Measurements from ENCODE around the gene SNU13.
"Not testable (repeated sequence)": the region's sequence is repeated elsewhere in the genome, so short reads cannot be mapped to it uniquely, and the experiment has no call there.

The SNU13 gene

DNA sequence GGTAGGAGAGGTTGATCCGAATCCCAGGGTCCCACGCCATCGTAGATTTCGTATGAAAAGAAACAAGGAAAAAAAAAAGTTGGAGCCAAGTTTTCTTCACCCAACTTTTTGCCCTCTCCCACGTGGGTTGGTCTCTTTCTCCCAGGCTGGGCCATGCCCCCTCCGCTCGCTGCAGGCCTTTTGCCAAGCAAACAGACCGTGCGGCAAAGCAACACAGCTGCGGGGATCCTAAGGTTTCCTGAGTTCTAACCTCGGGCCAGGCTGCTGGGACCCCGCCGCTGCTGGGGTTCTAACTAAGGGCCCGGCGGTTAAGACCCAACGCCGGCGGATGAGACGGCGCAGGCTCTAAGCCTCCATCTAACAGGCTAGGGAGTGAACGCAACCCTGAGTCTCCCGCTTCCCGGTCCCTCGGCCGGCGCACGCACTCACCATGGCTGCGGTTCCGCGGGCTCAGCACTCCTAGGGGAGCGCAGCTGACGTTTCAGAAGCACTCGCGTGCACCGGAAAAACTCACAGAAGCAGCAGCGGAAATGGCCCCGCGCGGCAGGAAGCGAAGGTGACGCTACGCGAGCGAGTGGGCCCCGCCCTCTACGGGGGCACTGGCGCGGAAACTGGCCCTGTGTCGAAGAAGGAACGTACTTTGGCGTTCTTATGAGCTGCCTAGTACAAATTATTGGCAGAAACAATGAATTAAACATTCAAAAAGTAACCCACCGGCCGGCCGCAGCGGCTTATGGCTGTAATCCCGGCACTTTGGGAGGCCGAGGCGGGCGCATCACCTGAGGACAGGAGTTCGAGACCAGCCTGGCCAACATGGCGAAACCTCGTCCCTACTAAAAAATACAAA is at the start of gene SNU13:
Gene SNU13 (minus strand): TSS at position 503 of the 847 bp plus-strand sequence. CDS start 71 bp downstream, at position 432.
- peaks cover 0 to 5% (median 4%) of the 10 kb centered on the region in 3 donors for H3K36me3 ChIP-seq
- H3K27ac ChIP-seq, result peak within 1 kb of the TSS; percentile 91 to 96
- DNase-seq, result peak; percentile 91 to 95
- TF ChIP-seq, protein P1, sequence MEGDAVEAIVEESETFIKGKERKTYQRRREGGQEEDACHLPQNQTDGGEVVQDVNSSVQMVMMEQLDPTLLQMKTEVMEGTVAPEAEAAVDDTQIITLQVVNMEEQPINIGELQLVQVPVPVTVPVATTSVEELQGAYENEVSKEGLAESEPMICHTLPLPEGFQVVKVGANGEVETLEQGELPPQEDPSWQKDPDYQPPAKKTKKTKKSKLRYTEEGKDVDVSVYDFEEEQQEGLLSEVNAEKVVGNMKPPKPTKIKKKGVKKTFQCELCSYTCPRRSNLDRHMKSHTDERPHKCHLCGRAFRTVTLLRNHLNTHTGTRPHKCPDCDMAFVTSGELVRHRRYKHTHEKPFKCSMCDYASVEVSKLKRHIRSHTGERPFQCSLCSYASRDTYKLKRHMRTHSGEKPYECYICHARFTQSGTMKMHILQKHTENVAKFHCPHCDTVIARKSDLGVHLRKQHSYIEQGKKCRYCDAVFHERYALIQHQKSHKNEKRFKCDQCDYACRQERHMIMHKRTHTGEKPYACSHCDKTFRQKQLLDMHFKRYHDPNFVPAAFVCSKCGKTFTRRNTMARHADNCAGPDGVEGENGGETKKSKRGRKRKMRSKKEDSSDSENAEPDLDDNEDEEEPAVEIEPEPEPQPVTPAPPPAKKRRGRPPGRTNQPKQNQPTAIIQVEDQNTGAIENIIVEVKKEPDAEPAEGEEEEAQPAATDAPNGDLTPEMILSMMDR (IDR thresholded peaks at IDR 0.05), result peak in 1 of 2 experiments; percentile 21
- peaks cover 0 to 27% (median 10%) of the 10 kb centered on the region in 4 donors for H3K4me1 ChIP-seq
- H3K9me3 ChIP-seq, result no peaks in the 10 kb centered on the region
- intact Hi-C loops (cut with DNase I; ENCODE audit: low total_unique reads), result no loop called here
- H3K4me3 ChIP-seq, result peak within 1 kb of the TSS; percentile 89 to 94
- H3K27me3 ChIP-seq, result no peaks in the 10 kb centered on the region

DNA sequence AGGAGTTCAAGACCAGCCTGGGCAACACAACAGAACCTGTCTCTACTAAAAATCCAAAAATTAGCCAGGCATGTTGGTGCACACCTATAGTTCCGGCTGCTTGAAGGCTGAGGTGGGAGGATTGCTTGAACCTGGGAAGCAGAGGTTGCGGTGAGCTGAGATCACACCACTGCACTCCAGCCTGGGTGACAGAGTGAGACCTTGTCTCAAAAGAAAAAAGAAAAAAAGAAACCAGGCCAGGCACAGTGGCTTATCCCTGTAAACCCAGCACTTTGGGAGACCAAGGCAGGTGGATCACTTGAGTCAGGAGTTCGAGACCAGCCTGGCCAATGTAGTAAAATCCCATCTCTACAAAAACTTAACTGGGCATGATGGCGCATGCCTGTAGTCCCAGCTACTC is 44.6 kb upstream of the SNU13 start:
- H3K27ac ChIP-seq; H3K4me3 ChIP-seq; H3K9me3 ChIP-seq; H3K36me3 ChIP-seq; DNase-seq; intact Hi-C loops (cut with DNase I; ENCODE audit: low total_unique reads); H3K4me1 ChIP-seq; H3K27me3 ChIP-seq: not testable (repeated sequence)

DNA sequence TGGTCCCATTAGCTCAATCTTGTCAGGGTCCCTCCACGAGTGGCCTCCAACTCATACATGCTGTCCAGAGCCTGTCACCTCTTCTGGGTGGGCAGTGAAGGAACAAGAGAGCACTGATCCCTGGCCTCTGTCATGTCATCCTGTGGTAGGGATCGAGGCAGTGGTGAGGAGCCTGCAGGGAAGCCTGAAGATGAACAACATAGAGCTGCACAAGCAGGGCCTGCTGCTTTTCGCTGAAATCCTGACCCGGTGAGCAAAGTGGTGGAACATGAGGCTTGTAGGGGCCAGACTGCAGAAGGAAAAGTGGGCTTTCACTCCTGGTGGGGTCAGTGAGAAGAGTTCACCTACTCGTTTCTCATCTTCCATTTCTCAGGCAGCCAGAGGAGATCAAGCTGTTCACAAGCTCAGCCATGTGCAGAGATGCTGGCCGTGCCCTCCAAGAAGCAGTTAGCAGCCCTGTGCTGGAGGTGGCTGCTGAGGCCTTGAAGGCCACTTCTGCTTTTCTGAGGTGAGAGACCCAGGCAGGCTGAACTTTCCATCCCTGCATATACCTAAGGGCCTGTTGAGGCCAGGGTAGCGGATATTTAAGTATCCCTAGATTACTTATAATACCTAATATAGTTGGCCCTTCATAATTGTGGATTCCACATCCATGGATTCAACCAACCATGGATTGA is 43.6 kb upstream of the SNU13 start:
- Histone ChIP-seq H3K4me1 (no peaks in the 10 kb centered on the region), H3K36me3 (no peaks in the 10 kb centered on the region), H3K9me3 (no peaks in the 10 kb centered on the region), H3K4me3 (no peak overlapping the region), H3K27ac (no peak overlapping the region), H3K27me3 (no peaks in the 10 kb centered on the region)
- TF ChIP-seq, protein P1 (IDR thresholded peaks at IDR 0.05), result no peak
- intact Hi-C loops (cut with DNase I; ENCODE audit: low total_unique reads), result no loop called here
- DNase-seq, result no peak

DNA sequence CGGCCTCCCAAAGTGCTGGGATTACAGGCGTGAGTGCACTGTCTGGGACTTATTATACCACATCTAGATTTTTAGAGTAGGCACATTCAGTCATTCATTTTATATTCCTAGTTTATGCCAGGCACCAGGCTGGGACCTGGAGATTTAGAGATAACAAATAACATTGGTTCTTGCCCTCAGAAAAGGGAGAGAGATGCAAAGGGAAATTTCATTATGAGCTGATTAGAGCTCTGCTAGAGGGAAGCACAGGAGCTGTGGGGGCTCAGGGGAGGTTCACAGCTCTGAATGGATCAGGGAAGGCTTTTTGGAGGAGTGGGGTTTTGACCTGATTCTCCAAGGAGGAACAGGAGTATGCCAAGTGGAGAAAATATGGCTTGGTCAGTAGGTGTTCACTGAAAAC is 42.9 kb upstream of the SNU13 start:
- no peak for DNase-seq
- Histone ChIP-seq H3K27ac (no peak overlapping the region), H3K27me3 (no peaks in the 10 kb centered on the region), H3K9me3 (no peaks in the 10 kb centered on the region), H3K4me1 (no peaks in the 10 kb centered on the region), H3K4me3 (no peak overlapping the region), H3K36me3 (no peaks in the 10 kb centered on the region)
- intact Hi-C loops (cut with DNase I; ENCODE audit: low total_unique reads), result no loop called here
- TF ChIP-seq, protein P1 (IDR thresholded peaks at IDR 0.05), result no peak

DNA sequence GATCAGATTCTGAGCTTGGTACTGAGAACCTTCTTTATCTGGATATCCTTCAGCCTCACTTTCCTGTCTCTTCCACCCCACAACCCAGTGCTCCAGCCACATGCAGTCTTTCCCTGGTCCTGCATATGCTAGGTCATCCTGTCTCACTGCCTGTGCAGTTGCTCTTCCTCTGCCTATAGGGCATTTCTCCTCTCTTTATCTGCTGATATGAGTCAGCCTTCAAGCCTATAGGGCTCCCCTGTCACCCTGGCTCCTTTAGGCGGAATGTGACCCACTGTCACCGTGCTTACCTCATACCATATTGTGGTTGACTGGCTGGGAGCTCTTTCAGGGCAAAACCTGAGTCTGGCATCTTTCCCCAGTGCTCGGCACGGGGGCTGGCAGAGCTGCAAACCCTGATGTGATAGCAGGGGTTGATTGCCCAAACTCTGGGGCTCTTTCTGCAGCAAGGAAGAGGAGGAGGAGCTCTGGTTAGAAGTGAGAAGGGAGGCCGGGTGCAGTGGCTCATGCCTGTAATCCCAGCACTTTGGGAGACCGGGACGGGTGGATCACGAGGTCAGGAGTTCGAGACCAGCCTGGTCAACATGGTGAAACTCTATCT is 36.9 kb upstream of the SNU13 start:
- Histone ChIP-seq H3K4me1 (no peaks in the 10 kb centered on the region), H3K9me3 (no peaks in the 10 kb centered on the region), H3K27me3 (no peaks in the 10 kb centered on the region), H3K4me3 (no peak overlapping the region), H3K27ac (no peak overlapping the region), H3K36me3 (no peaks in the 10 kb centered on the region)
- no peak for DNase-seq
- TF ChIP-seq, protein P1 (IDR thresholded peaks at IDR 0.05), result no peak
- intact Hi-C loops (cut with DNase I; ENCODE audit: low total_unique reads), result no loop called here

DNA sequence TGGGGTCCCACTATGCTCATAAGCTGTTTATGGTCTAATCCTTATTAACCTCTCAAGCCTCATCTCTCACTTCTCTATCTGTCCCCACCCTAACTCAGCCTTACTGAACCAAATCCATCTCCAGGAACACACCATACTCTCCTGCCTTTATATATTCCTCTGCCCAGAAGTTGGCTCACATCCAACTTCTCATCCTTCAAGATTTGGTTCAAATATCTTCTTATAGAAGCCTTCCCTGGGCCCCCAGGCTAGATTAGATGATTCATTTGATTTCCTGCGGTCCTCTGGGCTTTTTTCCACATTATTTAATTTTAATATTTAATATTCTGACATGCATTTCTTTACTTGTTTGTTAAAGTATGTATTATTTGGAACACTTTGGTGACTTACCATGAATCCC is 33.8 kb upstream of the SNU13 start:
- H3K27ac ChIP-seq, result no peak overlapping the region
- no peak for DNase-seq
- H3K9me3 ChIP-seq, result no peaks in the 10 kb centered on the region
- intact Hi-C loops (cut with DNase I; ENCODE audit: low total_unique reads), result no loop called here
- peaks cover 0 to 3% of the 10 kb centered on the region in 2 donors for H3K27me3 ChIP-seq
- no peak overlapping the region for H3K4me3 ChIP-seq
- H3K4me1 ChIP-seq, result no peaks in the 10 kb centered on the region
- H3K36me3 ChIP-seq, result no peaks in the 10 kb centered on the region
- TF ChIP-seq, protein P1 (IDR thresholded peaks at IDR 0.05), result no peak

Data from tibial artery (tissue), 4 donors.